BJ (cell line): ENCODE data around the gene KIF20B. TPM values are rescaled to one million over a fixed set of nuclear protein-coding genes. Genes with fewer than 3 reads are reported as not detected.

Experiments
- CTCF ChIA-PET: fragments of 350-600 bp; formaldehyde crosslinking; extraction: SDS; loops from one replicate; lab custom pipeline; 2021; ENCODE audit warnings: antibody characterized with exemption, inconsistent platforms; lab: Yijun Ruan, JAX
- POLR2A ChIA-PET: fragments of 300-600 bp; sonication (Branson Sonifier 250); formaldehyde crosslinking; extraction: SDS; loops from one replicate; lab custom pipeline; 2021; ENCODE audit warnings: antibody characterized with exemption; lab: Charles Lee
- DNase-seq: peaks from one replicate; pipeline ENCODE4 v3.0.0-alpha.2; 2011; ENCODE audit warnings: low read depth
- H3K27me3 ChIP-seq: 2 replicates; pipeline ENCODE4 v1.6.0; 2011; ENCODE audit warnings: low read length; ENCODE audit not compliant: control insufficient read depth, insufficient read depth
- H3K36me3 ChIP-seq: 2 replicates; pipeline ENCODE4 v1.5.1; 2011; ENCODE audit warnings: low read length; ENCODE audit not compliant: control insufficient read depth, insufficient read depth
- H3K4me3 ChIP-seq: 2 replicates; pipeline ENCODE4 v1.5.1; 2011; ENCODE audit warnings: low read depth, mild to moderate bottlenecking, control low read depth, low read length
- CTCF ChIP-seq: IDR thresholded peaks from 2 replicates; pipeline ENCODE4 v1.5.1; 2011; ENCODE audit warnings: low read depth, mild to moderate bottlenecking, control low read depth, inconsistent platforms, low read length, moderate library complexity; ENCODE audit not compliant: insufficient read depth
- polyA minus RNA-seq: library from RNA; depleted of rRNA, polyadenylated mRNA; stranded (reverse); fragments of >200 nt; gene quantifications from 2 replicates; pipeline ENCODE4 v1.2.3, GENCODE V29; 2011; rRNA and poly(A)+ RNA removed
- polyA plus RNA-seq: library from polyadenylated mRNA; depleted of rRNA; stranded (reverse); fragments of >200 nt; gene quantifications from 2 replicates; pipeline ENCODE4 v1.2.3, GENCODE V29; 2011; rRNA removed

The KIF20B gene
- polyA plus RNA-seq (1.4 and 5.0 TPM in 2 replicates), polyA minus RNA-seq (1.8 and 3.0 TPM in 2 replicates)

- POLR2A ChIA-PET = interaction anchor here (0.5 kb wide), 1 partner anchor 53 kb away, joined by 4 read pairs; no protein-coding TSS in a partner anchor
- CTCF ChIA-PET = interaction anchor here (0.9 to 1.7 kb wide), 3 partner anchors 9 to 58 kb away, joined by 3 to 6 read pairs (median 4); no protein-coding TSS in a partner anchor
- peak within 1 kb of the TSS; percentile 85 for H3K4me3 ChIP-seq
- TF ChIP-seq CTCF = peak; percentile 44
- H3K27me3 ChIP-seq = no peaks in the 10 kb centered on the region
- H3K36me3 ChIP-seq = no peaks in the 10 kb centered on the region
- peak; percentile 82 for DNase-seq
Observed at GRCh38 chr10:89701242-89702120, at the start of gene KIF20B. TSS of gene KIF20B (plus strand) at chr10:89701590. CDS start at chr10:89705295, 3,705 bp downstream.

- POLR2A ChIA-PET = no interaction called here
- CTCF ChIA-PET = no interaction called here
Observed at GRCh38 chr10:89651916-89652573, 49.3 kb upstream of the KIF20B start.

GRCh38 chr10:89652806-89653370 is 48.5 kb upstream of the KIF20B start:
- TF ChIP-seq CTCF = no peak
- no peak for DNase-seq
- CTCF ChIA-PET = interaction anchor here (0.7 kb wide), 1 partner anchor 349 kb away, joined by 3 read pairs; no protein-coding TSS in a partner anchor
- no peaks in the 10 kb centered on the region for H3K36me3 ChIP-seq
- no peaks in the 10 kb centered on the region for H3K27me3 ChIP-seq
- POLR2A ChIA-PET = no interaction called here
- no peak overlapping the region for H3K4me3 ChIP-seq

More at GRCh38 chr10:89651916-89652573, 49.3 kb upstream of the KIF20B start:
- Histone ChIP-seq H3K36me3 (no peaks in the 10 kb centered on the region), H3K4me3 (no peak overlapping the region), H3K27me3 (no peaks in the 10 kb centered on the region)
- no peak for DNase-seq
- TF ChIP-seq CTCF = no peak

GRCh38 chr10:89653410-89653869 is 48.0 kb upstream of the KIF20B start:
- DNase-seq = no peak
- POLR2A ChIA-PET = no interaction called here

More at GRCh38 chr10:89653410-89653869, 48.0 kb upstream of the KIF20B start:
- no peaks in the 10 kb centered on the region for H3K27me3 ChIP-seq
- TF ChIP-seq CTCF = no peak
- CTCF ChIA-PET = interaction anchor here (0.7 kb wide), 1 partner anchor 350 kb away, joined by 3 read pairs; no protein-coding TSS in a partner anchor
- no peaks in the 10 kb centered on the region for H3K36me3 ChIP-seq
- no peak overlapping the region for H3K4me3 ChIP-seq
